AG04449 (cell line): ENCODE data around the gene IFNAR1.

Experiments used
- CTCF ChIA-PET: fragments of 350-600 bp; formaldehyde crosslinking; extraction: SDS; loops from one replicate; lab custom pipeline; 2021; ENCODE audit warnings: antibody characterized with exemption; lab: Yijun Ruan, JAX
- POLR2A ChIA-PET: fragments of 400-600, 350-600 bp; formaldehyde crosslinking; extraction: SDS; loops from one replicate; lab custom pipeline; 2020; ENCODE audit warnings: antibody characterized with exemption, inconsistent platforms; lab: Yijun Ruan, JAX
- DNase-seq: peaks from one replicate; pipeline ENCODE4 v3.0.0-alpha.2; 2010; ENCODE audit warnings: low read depth, low spot score
- H3K4me3 ChIP-seq: 2 replicates; pipeline ENCODE4 v1.5.1; 2011; ENCODE audit warnings: low read depth, mild to moderate bottlenecking, control low read depth, low read length
- CTCF ChIP-seq: IDR thresholded peaks from one replicate; pipeline ENCODE4 v1.5.1; 2011; ENCODE audit warnings: mild to moderate bottlenecking, moderate library complexity, low read length, control low read depth, inconsistent platforms; ENCODE audit not compliant: insufficient read depth; ENCODE audit errors: missing control alignments

Gene IFNAR1

GRCh38 chr21:33392284-33392985 is 67.7 kb downstream of the IFNAR1 start:
- POLR2A ChIA-PET: no interaction called here
- DNase-seq: no peak
- CTCF ChIA-PET: no interaction called here
- TF ChIP-seq CTCF: no peak
- no peak overlapping the region for H3K4me3 ChIP-seq

- TF ChIP-seq CTCF: no peak
- CTCF ChIA-PET: no interaction called here
- DNase-seq: no peak
- POLR2A ChIA-PET: interaction anchor here (0.7 kb wide), 1 partner anchor 40 kb away, joined by 5 read pairs; no protein-coding TSS in a partner anchor
- no peak overlapping the region for H3K4me3 ChIP-seq
Observed at GRCh38 chr21:33393348-33393747, 68.6 kb downstream of the IFNAR1 start.

GRCh38 chr21:33394260-33394659 is 69.5 kb downstream of the IFNAR1 start:
- no peak for DNase-seq
- POLR2A ChIA-PET: no interaction called here
- CTCF ChIA-PET: interaction anchor here (1.1 kb wide), 1 partner anchor 8 kb away, joined by 3 read pairs; no protein-coding TSS in a partner anchor
- TF ChIP-seq CTCF: no peak
- H3K4me3 ChIP-seq: no peak overlapping the region

GRCh38 chr21:33395891-33396331 is 71.1 kb downstream of the IFNAR1 start:
- TF ChIP-seq CTCF: no peak
- ChIA-PET CTCF (interaction anchor here (0.7 to 2.8 kb wide), 7 partner anchors 9 to 197 kb away, joined by 3 to 9 read pairs (median 5); no protein-coding TSS in a partner anchor), POLR2A (interaction anchor here (0.6 kb wide), 1 partner anchor 192 kb away, joined by 3 read pairs; no protein-coding TSS in a partner anchor)

GRCh38 chr21:33396436-33396835 is 71.7 kb downstream of the IFNAR1 start:
- no peak for DNase-seq
- ChIA-PET CTCF (interaction anchor here (0.6 to 2.8 kb wide), 9 partner anchors 8 to 198 kb away, joined by 3 to 9 read pairs (median 3); no protein-coding TSS in a partner anchor), POLR2A (interaction anchor here (0.6 to 0.9 kb wide), 2 partner anchors 16 to 193 kb away, joined by 3 read pairs; no protein-coding TSS in a partner anchor)
- TF ChIP-seq CTCF: no peak
- H3K4me3 ChIP-seq: no peak overlapping the region

More at GRCh38 chr21:33395891-33396331, 71.1 kb downstream of the IFNAR1 start:
- H3K4me3 ChIP-seq: no peak overlapping the region
- no peak for DNase-seq

- ChIA-PET POLR2A (interaction anchor here (0.9 kb wide), 1 partner anchor 16 kb away, joined by 3 read pairs; no protein-coding TSS in a partner anchor), CTCF (interaction anchor here (0.6 to 2.8 kb wide), 6 partner anchors 8 to 48 kb away, joined by 3 to 9 read pairs (median 6); no protein-coding TSS in a partner anchor)
- DNase-seq: peak; percentile 85
- no peak overlapping the region for H3K4me3 ChIP-seq
- no peak for TF ChIP-seq CTCF
Observed at GRCh38 chr21:33396951-33397350, 72.2 kb downstream of the IFNAR1 start.
